Retinal pigment epithelial cell (primary cell): ENCODE measurements around the gene CHD3.
"Not testable (repeated sequence)": the region's sequence is repeated elsewhere in the genome, so short reads cannot be mapped to it uniquely, and the experiment has no call there.

ENCODE experiments used
- DNase-seq: peaks from one replicate; pipeline ENCODE4 v3.0.0-alpha.2; 2010; ENCODE audit warnings: low read depth
- H3K4me3 ChIP-seq: 2 replicates; pipeline ENCODE4 v1.5.1; 2011; ENCODE audit warnings: mild to moderate bottlenecking, low read length, control low read depth, moderate library complexity
- TF ChIP-seq, protein P1 (sequence below): conservative IDR thresholded peaks from 2 replicates; pipeline ENCODE4 v1.5.1; 2011; ENCODE audit warnings: low read depth, low read length, control low read depth, inconsistent platforms

The CHD3 gene

DNA sequence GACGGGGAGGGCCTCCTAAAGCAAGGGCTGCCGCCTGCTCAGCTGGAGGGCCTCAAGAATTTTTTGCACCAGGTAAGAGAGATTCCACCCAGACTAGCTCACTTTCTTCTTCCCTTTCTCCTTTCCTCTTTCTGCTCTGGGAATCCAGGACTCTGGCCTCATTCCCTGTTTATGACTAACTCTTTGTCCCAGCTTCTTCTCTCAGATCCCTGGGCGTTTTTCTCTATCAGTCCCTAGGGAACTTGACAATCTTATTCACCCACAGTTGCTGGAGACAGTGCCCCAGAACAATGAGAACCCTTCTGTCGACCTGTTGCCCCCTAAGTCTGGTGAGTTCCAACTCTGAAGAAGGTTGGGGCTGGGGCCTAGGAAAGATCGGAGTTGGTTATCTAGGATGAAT, 59.1 kb downstream of the CHD3 start:
- TF ChIP-seq, protein P1, sequence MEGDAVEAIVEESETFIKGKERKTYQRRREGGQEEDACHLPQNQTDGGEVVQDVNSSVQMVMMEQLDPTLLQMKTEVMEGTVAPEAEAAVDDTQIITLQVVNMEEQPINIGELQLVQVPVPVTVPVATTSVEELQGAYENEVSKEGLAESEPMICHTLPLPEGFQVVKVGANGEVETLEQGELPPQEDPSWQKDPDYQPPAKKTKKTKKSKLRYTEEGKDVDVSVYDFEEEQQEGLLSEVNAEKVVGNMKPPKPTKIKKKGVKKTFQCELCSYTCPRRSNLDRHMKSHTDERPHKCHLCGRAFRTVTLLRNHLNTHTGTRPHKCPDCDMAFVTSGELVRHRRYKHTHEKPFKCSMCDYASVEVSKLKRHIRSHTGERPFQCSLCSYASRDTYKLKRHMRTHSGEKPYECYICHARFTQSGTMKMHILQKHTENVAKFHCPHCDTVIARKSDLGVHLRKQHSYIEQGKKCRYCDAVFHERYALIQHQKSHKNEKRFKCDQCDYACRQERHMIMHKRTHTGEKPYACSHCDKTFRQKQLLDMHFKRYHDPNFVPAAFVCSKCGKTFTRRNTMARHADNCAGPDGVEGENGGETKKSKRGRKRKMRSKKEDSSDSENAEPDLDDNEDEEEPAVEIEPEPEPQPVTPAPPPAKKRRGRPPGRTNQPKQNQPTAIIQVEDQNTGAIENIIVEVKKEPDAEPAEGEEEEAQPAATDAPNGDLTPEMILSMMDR: no peak
- DNase-seq: no peak
- no peak overlapping the region for H3K4me3 ChIP-seq

DNA sequence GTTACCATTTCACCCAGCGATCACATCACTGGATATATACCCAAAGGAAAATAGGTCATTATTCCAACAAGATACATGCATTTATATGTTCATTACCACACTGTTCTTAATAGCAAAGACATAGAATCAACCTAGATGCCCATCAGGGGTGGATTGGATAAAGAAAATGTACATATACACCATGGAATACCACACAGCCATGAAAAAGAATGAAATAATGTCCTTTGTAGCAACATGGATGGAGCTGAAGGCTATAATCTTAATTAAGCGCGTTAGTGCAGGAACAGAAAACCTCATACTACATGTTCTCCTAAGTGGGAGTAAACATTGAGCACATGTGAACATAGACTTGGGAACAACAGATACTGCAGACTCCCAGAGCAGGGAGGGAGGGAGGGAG, 62.0 kb downstream of the CHD3 start:
- TF ChIP-seq, protein P1: no peak
- DNase-seq: no peak
- H3K4me3 ChIP-seq: no peak overlapping the region

DNA sequence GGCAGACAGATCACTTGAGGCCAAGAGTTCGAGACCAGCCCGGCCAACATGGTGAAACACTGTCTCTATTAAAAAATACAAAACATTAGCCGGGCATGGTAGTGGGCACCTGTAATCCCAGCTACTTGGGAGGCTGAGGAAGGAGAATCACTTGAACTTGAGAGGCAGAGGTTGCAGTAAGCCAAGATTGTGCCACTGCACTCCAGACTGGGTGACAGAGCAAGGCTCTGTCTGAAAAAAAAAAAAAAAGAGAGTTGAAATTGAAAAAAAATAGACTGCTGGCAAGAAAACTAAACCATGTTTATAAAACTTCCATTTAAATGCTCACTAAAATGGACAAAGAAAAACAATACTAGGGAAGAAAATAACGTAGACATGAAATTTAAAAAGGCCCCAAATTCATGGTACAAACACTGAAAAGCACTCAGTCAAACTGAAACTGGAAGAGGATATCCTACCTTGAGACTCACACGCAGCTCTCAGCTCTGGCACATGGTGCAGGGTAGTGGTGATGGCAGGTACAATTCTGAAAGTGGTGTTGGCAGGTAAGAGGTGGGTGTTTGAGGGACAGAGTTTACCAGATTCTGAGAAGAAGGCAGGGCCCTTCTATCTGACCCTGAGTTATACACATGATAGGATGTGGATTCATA, 62.7 kb downstream of the CHD3 start:
- TF ChIP-seq, protein P1: no peak
- H3K4me3 ChIP-seq: no peak overlapping the region
- DNase-seq: no peak

DNA sequence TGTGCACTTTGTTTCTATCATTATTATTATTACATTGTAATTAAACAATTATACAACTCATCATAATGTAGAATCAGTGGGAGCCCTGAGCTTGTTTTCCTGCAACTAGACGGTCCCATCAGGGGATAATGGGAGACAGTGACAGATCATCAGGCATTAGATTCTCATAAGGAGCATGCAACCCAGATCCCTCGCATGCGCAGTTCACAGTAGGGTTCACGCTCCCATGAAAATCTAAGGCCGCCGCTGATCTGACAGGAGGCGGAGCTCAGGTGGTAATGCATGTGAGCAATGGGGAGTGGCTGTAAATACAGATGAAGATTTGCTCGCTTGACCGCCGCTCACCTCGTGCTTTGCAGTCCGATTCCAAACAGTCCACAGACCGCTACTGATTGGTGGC, 64.7 kb downstream of the CHD3 start:
- H3K4me3 ChIP-seq, DNase-seq: not testable (repeated sequence)

DNA sequence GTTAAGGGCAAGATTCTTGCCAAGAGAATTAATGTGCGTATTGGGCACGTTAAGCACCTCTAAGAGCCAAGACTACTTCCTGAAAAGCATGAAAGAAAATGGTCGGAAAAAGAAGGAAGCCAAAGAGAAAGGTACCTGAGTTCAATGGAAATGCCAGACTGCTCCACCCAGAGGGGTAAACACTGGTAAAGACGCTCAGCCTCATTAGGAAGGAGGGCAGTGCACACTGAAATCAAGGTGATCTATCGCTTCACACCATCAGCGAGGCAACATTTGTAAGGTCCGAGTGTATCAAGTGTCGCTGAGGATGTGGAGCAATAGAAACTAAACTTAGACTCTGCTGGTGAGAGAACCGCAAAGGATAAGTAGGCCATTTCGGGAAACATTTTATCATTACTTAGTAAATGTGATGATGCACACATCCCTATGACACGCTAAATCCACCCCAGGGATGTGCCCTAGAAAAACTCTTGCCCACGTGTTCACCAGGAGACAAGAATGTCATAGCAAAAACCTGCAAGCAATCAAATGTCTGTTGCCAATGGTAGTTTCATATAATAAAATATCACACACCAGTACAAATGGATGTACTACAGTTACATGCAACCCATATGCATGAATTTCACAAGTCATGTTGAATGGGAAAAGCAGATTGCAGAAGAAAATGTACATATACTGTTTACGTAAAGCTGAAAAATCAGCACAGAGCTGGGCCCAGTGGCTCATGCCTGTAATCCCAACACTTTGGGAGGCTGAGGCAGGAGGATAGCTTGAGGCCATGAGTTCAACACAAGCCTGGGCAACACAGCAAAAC, 67.0 kb downstream of the CHD3 start:
- H3K4me3 ChIP-seq: no peak overlapping the region
- TF ChIP-seq, protein P1: no peak
- DNase-seq: no peak

DNA sequence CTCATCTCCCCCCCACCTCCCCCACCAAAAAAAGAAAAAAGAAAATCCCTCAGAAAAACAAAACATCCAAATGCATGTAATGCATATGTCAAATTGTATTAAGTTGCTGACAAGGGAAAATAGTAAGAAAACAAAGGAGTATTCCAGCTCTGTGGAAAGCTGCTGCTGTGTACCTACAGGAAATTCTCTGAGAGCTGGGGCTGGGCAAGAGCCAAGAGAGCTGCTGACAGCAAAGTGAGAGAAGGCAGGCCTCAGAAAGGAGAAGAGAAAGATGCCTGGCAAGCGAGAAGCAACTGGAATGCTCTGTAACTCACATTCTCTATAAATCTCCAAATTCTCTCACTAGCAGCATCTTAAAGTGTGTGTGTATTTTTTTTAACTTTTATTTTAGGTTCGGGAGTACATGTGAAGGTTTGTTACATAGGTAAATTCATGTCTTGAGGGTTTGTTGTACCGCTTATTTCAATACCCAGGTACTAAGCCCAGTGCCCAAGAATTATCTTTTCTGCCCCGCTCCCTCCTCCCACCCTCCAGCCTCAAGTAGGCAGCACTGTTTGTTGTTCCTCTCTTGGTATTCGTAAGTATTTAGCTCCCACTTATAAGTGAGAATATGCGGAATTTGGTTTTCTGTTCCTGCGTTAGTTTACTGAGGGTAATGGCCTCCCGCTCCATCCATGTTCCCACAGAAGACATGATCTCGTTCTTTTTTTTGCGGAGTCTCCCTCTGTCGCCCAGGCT, 67.8 kb downstream of the CHD3 start:
- no peak overlapping the region for H3K4me3 ChIP-seq
- DNase-seq: no peak
- TF ChIP-seq, protein P1: no peak

DNA sequence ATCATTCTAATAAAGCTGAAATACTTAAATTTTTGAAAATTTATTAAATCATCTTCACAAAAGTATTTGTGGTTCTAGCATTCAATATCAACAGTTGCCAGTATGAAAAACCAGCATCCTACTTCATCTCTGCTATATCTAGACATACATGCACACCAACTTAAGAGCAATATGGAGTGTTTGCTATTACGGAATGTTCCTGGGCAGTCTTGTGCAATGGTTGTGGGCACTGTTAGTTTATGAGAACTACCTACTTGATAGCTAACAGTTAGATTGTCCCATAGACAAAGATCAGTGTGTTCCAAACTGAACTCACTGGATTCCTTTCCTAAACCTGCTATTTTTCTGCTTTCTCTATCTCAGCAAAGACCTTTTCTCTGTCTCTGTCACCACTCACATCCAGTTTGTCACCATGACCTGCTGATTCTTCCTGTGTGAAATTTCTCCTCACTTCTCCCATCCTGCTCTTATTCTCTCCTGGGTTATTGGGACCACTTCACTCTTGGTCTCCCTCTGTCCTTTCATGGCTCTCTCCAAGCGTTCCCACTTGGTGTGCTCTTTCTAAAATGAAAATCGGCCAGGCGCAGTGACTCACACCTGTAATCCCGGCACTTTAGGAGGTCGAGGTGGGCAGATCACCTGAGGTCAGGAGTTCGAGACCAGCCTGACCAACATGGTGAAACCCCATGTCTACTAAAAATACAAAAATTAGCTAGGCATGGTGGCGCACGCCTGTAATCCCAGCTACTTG, 71.1 kb downstream of the CHD3 start:
- DNase-seq: no peak
- TF ChIP-seq, protein P1: no peak

More for the DNA sequence above, 71.1 kb downstream of the CHD3 start:
- H3K4me3 ChIP-seq: no peak overlapping the region
